Activated CD4-positive, CD25-positive, alpha-beta regulatory T cell (primary cell): Measurements from ENCODE around the gene POU3F2.
A peak's percentile ranks its signal among the peaks of the same experiment; 100 is the strongest.

Source experiments
- DNase-seq, 4 experiments: peaks; one replicate each; lab custom pipeline; 2025; lab: John Stamatoyannopoulos, UW

Gene POU3F2

DNA sequence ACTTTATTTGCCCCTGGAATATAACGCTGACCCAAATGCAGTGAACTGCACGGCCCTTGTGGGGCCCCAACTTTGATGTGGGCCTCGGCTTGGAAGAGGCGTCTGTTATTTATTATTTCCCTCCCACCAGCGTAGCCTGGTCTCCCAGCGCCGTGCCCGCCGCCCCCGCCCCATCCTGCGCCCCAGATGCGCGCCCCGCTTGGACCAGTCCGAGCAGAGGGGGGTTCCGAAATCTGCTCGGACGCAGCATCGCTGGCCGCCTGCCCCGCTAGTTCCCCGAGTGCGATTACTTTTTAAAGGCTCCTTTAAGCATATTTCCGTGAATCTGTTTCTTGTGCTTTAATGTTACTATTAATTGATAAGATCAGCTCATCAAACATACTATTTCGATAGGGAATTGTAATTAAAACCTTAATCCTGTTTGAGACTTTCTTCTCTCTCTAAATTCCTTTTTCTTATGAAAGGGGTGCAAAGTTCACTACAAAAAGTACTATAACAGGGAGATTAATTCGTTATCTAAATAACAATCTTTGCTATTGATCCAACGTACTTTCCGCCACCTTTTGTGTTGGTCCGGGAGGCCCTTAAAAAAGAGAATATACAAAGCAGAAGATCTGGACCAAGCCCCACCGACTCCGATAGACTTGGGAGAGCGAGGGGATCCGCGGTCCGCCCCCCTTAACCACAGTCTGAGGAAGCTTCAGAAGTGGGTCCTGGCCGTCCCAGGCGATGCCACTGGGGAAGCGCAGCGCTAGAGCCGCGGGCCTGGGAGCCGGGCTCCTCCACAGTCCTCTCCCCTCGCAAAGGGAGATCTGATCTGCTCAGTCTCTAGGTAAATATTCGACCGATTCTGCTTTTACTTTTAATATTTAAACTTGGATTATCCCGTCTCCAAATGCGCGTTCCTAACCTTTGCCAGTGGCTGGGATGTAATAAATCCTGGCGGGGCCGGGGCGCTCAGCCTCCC lies 10.2 kb downstream of the POU3F2 start:
- DNase-seq = no peak

DNA sequence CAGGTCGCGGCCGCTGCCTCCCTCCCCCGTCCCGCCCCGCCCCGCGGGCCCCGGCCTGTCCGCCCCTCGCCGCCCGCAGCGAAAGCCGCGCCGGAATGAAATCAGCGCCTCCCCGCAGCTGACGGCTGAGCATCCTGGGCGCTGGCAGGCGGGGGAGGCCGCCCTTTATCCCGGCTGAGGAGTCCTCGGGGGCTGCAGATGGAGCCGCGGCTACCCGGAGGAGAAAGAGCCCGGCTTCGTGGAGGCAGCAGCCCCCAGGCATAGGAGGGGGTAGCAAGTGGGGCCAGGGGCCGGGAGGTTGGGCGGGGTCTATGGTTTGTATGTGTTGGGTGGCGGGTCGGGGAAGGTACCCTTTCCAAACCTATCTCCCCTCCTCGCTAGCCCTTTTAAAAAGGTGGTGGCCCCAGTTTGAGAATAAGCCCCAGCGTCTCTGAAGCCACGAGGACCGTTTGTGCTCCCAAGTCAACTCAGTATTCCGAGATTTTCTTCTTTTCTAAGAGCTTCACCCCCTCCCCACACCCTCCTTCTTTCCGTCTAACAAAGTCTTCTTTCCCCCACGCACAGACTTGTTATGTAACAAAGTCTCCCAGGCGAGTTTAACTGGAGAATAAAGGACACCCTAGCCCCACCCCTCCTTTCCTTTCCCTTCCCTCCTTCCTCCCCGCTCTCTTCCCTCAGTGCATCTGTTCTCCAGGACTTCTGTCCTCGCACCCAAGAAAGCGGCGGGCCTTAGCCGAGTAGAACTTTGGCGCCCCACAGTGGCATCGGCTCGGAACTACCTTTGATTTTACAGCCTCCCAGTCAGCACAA lies 11.0 kb downstream of the POU3F2 start:
- DNase-seq = peak; percentile 18 to 49 (median 30)

DNA sequence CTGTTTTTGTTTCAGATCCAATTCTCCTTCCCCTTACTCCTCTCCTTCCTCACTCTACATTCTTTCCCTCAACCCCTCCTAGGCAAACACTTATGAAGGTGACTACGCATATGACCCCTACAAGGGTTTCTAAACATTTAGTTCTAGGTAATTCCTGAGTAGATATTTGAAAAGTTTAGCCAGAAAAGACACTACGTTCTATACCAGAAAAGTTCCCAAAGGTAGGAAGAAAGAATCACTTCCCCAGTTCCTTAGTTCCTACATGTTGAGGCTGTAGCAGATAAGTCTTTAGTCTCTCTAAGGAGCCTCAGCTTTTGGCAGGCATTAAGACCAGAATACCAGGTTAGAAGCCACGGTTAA lies 11.6 kb downstream of the POU3F2 start:
- DNase-seq = no peak

DNA sequence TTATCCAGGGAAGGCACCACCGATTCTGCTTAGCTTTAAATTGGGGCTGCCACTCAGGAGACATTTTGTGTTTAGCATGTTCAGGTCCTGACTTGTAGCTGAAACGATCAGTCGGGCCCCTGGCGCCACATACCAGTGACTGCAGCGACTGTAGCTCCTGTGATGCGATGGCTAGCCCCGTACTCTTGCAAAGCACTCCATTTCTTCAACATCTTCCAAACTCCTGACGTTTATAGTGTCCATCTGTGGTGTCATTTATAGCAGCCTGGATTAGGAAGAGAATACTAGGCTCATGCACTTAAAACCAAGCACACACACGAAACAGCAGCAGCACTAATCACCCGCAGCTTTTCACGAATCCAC lies 13.0 kb downstream of the POU3F2 start:
- DNase-seq = no peak

DNA sequence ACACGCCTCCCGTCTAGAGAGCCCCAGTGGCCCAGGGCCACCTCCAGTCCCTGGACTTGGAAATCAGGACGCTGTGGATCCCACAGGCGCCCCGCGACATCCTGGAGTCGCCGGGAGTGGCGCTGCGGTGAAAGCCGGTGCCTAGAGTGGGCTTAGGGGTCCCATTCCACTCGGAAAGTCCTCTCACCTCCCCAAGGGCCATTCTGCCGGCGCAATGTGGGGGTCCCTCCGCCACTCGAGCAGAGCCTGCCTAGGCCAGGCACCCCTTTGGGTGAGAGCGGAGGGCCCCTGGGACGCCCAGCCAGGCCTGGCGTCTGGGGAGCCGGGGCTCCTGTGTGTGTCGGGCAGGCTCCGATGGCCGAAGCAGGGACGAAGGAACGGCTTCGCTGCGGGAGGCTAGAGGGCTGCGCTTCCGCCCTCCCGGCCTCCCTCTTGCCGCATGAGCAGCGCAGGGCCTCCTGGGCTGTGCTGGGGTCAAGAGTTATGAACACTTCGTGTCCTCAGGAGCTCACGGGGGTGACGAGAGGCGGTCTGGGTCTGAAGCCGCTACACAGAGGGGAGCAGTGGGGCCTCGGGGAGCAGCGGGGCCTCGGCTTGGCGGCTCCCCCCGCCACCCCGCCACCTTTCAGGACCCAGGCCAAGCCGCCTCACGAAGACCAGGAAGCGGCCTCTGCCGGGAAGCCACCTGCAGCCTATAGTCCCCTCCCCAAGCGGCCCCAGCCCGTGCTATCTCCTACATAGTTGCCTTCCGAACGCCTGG lies 13.6 kb downstream of the POU3F2 start:
- no peak for DNase-seq

DNA sequence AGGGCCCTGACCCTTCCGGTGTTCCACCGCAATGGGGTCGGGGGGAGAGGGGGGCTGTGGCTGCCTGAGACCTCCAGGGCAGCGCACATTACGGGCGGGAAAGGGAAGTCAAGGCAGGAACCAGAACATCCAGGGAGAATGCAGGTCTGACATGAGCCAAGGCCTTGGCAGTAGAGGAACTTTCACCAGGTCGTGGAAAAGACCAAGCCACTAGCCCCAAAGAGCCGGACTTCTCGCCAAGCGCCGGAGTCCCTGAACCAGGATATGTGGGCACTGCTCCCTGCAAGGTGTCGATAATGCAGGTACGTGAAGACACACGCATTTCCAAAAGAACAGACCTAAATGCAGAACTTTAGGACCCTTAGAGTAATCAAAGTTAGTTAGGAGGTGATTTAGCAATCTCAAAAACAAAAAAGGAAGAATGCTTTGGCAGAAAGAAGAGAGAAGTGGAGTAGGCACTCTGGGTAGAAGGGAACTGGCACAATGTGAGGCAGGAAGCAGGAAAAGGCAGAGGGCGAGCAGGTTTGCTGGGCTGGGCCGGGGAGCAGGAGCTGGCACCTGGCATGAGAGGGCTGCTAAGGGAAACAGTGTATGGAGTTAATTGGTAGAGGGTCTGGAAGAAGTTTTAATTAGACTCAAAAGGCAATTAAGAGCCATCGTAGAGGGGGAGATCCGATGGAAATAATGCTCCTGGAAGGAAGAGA lies 14.3 kb downstream of the POU3F2 start:
- DNase-seq = no peak

DNA sequence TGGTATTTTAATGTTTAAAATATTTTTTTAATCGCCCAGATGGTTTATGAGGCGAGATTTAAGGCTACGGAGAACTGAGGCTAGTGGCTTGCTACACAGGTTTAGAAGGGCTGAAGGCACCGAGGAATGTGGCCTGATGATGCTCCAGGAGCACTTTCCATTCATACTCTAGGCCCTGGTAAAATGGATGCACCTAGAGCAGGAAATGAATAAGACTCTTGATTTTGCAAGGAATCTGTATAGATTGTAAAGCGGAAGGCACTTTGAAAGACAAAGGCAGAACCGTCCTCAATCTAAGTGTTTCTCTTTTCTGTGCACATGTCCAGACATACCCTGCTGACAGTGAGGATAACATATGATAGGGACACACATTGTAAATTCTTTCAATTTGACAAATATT lies 30.1 kb downstream of the POU3F2 start:
- DNase-seq = no peak

DNA sequence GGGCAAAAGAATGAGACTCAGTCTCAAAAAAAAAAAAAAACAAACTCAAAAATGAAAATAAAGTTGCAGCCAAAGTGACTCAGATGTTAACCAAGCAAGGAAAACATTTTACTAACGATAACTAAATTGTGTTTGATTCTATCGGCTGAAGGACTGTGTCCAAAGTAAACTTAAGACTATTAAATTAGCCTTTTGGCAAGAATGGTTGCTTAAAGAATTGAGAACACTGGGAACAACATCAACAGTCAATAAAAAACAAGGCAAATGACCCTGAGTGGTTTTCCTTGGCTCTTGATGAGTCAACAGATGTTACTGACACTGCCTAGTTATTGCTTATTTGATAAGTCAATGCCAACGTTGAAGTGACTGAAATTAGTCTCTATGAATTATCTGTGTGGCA lies 36.7 kb downstream of the POU3F2 start:
- DNase-seq = no peak

DNA sequence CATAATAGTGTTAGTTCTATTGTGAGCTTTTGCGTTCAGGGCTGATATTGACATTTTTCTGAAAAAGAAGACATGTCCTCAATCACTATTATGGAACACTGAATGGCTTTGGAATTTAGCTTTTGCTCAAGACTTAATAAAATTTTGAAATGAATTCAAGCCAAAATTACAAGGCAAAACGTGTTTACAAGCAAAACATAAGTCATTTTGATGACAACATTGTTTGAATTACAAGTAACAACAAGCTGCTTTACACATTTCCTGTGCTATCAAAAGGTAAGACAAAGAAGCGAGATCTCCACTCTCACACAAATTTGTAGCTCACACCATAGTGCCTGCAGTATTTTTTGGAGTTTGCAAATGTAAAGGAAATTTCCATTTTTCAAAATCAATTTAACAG lies 37.4 kb downstream of the POU3F2 start:
- no peak for DNase-seq

DNA sequence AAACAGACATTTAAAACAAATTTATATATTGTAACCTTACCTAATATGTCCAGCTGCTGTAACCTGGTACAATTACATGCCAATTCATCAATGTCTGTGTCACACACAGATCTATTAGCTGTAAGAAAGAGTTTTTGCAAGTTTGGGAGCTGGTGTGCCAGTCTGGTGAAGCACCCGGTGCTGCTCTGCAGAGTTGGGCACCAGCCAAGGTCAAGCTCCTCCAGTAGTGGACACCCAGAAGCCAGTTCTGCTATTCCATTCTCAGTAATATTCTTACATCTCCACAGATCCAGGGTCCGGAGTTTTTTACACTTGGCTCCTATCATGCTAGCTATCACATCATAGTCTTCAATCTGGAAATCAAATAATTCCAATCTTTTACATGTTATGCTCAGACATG lies 41.0 kb downstream of the POU3F2 start:
- DNase-seq = no peak

DNA sequence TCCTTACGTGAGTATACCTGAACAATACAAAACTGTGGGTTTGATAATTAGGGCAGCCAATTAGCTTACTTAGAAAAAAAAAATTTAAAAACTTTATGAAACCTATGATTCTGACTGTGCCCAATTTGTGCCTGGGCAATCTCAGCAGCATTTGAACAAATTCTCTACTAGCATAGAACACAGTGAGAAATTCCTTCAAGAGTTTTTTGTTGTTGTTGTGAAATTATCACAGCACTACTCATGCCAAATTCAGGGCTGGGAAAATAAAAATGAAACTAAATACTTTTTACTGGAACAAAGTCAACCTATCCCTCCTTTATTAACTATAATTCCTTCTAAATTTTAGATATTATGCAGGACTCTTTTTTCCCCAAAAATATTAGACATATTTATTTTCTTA lies 42.9 kb downstream of the POU3F2 start:
- no peak for DNase-seq

DNA sequence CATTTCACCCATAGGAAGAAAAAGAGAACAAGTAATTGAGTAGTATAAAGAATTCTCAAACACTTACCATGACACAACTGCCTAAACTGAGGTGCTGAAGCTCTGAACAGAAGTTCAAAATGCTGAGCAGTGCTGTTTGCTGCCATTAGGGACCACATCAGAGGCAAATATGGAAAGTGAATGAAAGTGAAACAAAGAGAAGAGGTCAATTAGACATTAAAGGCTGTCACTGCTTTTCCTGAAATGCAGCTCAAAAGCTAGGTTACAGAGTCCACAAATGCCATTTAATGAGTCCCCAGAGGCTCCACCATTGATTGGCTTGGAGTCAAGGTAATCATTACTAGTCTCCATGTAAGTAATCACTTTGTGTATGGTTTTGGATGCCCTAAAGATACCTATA lies 46.1 kb downstream of the POU3F2 start:
- DNase-seq = no peak

DNA sequence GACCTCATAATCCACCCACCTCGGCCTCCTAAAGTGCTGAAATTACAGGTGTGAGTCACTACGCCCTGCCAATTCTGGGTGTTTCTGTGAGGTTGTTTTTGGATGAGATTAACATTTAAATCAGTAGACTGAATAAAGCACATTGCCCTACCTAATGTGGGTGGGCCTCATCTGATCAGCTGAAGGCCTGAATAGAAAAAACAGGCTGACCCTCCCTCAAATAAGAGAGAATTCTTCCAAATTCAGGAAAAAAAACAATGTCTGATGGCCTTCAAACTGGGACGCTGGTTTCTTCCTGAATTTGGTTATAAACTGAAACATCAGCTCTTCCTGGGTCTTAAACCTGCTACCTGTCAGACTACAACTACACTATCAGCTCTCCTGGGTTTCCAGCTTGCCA lies 51.0 kb downstream of the POU3F2 start:
- no peak for DNase-seq

DNA sequence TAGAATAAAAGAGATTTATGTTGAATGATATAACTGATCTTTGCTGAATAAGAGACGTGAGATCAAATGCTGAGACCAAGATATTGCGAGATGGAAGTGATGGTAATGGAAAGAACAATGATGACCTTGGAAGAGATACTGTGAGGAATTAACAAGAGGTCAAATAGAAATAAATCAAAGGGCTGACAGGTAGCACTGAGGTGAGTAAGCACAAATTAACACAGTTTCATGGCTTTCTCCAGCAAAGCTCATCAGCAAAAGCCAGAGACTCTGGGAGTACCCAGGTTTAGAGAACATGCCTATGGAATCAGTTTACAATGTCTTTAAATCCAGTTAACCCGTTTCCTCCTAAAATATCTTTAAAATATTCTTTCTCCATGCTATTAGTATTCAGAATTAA lies 53.3 kb downstream of the POU3F2 start:
- DNase-seq = no peak
